Neuron (in vitro differentiated cells): ENCODE data around the gene ZNF341.
"Not testable (repeated sequence)": the region's sequence is repeated elsewhere in the genome, so short reads cannot be mapped to it uniquely, and the experiment has no call there.

Experiments
- H2AFZ ChIP-seq: one replicate; pipeline ENCODE4 v1.6.1; 2013; ENCODE audit warnings: low read depth, mild to moderate bottlenecking, inconsistent platforms, low read length, moderate library complexity
- H3K27me3 ChIP-seq: one replicate; pipeline ENCODE4 v1.6.1; 2013; ENCODE audit warnings: low read length; ENCODE audit not compliant: insufficient read depth
- H3K36me3 ChIP-seq: one replicate; pipeline ENCODE4 v1.6.1; 2013; ENCODE audit warnings: low read length; ENCODE audit not compliant: insufficient read depth
- H3K4me1 ChIP-seq: one replicate; pipeline ENCODE4 v1.6.1; 2013; ENCODE audit warnings: low read length; ENCODE audit not compliant: insufficient read depth
- H3K4me3 ChIP-seq: 2 replicates; pipeline ENCODE4 v1.5.1; 2013; ENCODE audit warnings: mild to moderate bottlenecking, low read length, moderate library complexity
- H3K9me3 ChIP-seq: one replicate; pipeline ENCODE4 v1.6.1; 2013; ENCODE audit warnings: low read length

The ZNF341 gene

GRCh38 chr20:33753143-33753542 is 21.3 kb downstream of the ZNF341 start:
- H3K4me1 ChIP-seq, result peaks cover 13% of the 10 kb centered on the region
- H3K36me3 ChIP-seq, result peaks cover 5% of the 10 kb centered on the region
- no peaks in the 10 kb centered on the region for H3K27me3 ChIP-seq
- peaks cover 4% of the 10 kb centered on the region for H3K9me3 ChIP-seq
- no peak overlapping the region for H3K4me3 ChIP-seq
- H2AFZ ChIP-seq, result no peak overlapping the region

- Histone ChIP-seq H3K4me1 (peaks cover 13% of the 10 kb centered on the region), H2AFZ (no peak overlapping the region), H3K4me3 (no peak overlapping the region), H3K27me3 (no peaks in the 10 kb centered on the region), H3K36me3 (peaks cover 5% of the 10 kb centered on the region), H3K9me3 (peaks cover 7% of the 10 kb centered on the region)
These were observed 22.0 kb downstream of the ZNF341 start for GRCh38 chr20:33753763-33754162.

GRCh38 chr20:33755936-33756490 is 24.2 kb downstream of the ZNF341 start:
- not testable (repeated sequence) for H2AFZ ChIP-seq

GRCh38 chr20:33757046-33757445 is 25.2 kb downstream of the ZNF341 start:
- Histone ChIP-seq H2AFZ (no peak overlapping the region), H3K9me3 (peaks cover 7% of the 10 kb centered on the region), H3K36me3 (peaks cover 5% of the 10 kb centered on the region), H3K27me3 (no peaks in the 10 kb centered on the region), H3K4me3 (no peak overlapping the region), H3K4me1 (peaks cover 13% of the 10 kb centered on the region)

More at GRCh38 chr20:33755936-33756490, 24.2 kb downstream of the ZNF341 start:
- H3K27me3 ChIP-seq, H3K9me3 ChIP-seq, H3K36me3 ChIP-seq, H3K4me3 ChIP-seq: not testable (repeated sequence)
- H3K4me1 ChIP-seq, result peaks cover 13% of the 10 kb centered on the region

- H3K4me1 ChIP-seq, result peaks cover 13% of the 10 kb centered on the region
- H3K4me3 ChIP-seq, result no peak overlapping the region
- peaks cover 5% of the 10 kb centered on the region for H3K36me3 ChIP-seq
- H3K27me3 ChIP-seq, result no peaks in the 10 kb centered on the region
- peaks cover 7% of the 10 kb centered on the region for H3K9me3 ChIP-seq
- H2AFZ ChIP-seq, result no peak overlapping the region
These were observed 25.7 kb downstream of the ZNF341 start for GRCh38 chr20:33757458-33757857.

GRCh38 chr20:33761698-33762250 is 30.0 kb downstream of the ZNF341 start:
- no peak overlapping the region for H3K4me3 ChIP-seq

GRCh38 chr20:33765099-33765498 is 33.3 kb downstream of the ZNF341 start:
- Histone ChIP-seq H3K36me3 (peaks cover 2% of the 10 kb centered on the region), H3K4me3 (no peak overlapping the region), H3K27me3 (no peaks in the 10 kb centered on the region), H3K4me1 (no peaks in the 10 kb centered on the region), H2AFZ (no peak overlapping the region), H3K9me3 (no peaks in the 10 kb centered on the region)

More at GRCh38 chr20:33761698-33762250, 30.0 kb downstream of the ZNF341 start:
- Histone ChIP-seq H3K9me3 (peaks cover 4% of the 10 kb centered on the region), H3K36me3 (no peaks in the 10 kb centered on the region), H3K27me3 (no peaks in the 10 kb centered on the region), H3K4me1 (peaks cover 1% of the 10 kb centered on the region), H2AFZ (no peak overlapping the region)

GRCh38 chr20:33765592-33765991 is 33.8 kb downstream of the ZNF341 start:
- Histone ChIP-seq H3K9me3 (no peaks in the 10 kb centered on the region), H3K36me3 (peaks cover 3% of the 10 kb centered on the region), H3K4me1 (no peaks in the 10 kb centered on the region), H3K4me3 (no peak overlapping the region), H3K27me3 (no peaks in the 10 kb centered on the region), H2AFZ (no peak overlapping the region)

GRCh38 chr20:33766686-33767085 is 34.9 kb downstream of the ZNF341 start:
- no peak overlapping the region for H2AFZ ChIP-seq
- no peaks in the 10 kb centered on the region for H3K9me3 ChIP-seq
- H3K27me3 ChIP-seq, result no peaks in the 10 kb centered on the region
- H3K4me1 ChIP-seq, result no peaks in the 10 kb centered on the region
- H3K4me3 ChIP-seq, result no peak overlapping the region
- peaks cover 3% of the 10 kb centered on the region for H3K36me3 ChIP-seq

- Histone ChIP-seq H3K36me3 (peaks cover 3% of the 10 kb centered on the region), H2AFZ (no peak overlapping the region), H3K9me3 (no peaks in the 10 kb centered on the region), H3K4me1 (no peaks in the 10 kb centered on the region), H3K27me3 (no peaks in the 10 kb centered on the region), H3K4me3 (no peak overlapping the region)
These were observed 36.0 kb downstream of the ZNF341 start for GRCh38 chr20:33767777-33768138.

GRCh38 chr20:33769043-33769442 is 37.2 kb downstream of the ZNF341 start:
- no peaks in the 10 kb centered on the region for H3K9me3 ChIP-seq
- no peaks in the 10 kb centered on the region for H3K4me1 ChIP-seq
- no peak overlapping the region for H2AFZ ChIP-seq
- peaks cover 3% of the 10 kb centered on the region for H3K36me3 ChIP-seq
- no peaks in the 10 kb centered on the region for H3K27me3 ChIP-seq
- H3K4me3 ChIP-seq, result no peak overlapping the region

- no peaks in the 10 kb centered on the region for H3K4me1 ChIP-seq
- H3K27me3 ChIP-seq, result no peaks in the 10 kb centered on the region
- no peak overlapping the region for H2AFZ ChIP-seq
- no peaks in the 10 kb centered on the region for H3K9me3 ChIP-seq
- H3K36me3 ChIP-seq, result peaks cover 3% of the 10 kb centered on the region
- no peak overlapping the region for H3K4me3 ChIP-seq
These were observed 38.2 kb downstream of the ZNF341 start for GRCh38 chr20:33770005-33770404.

GRCh38 chr20:33771938-33772337 is 40.1 kb downstream of the ZNF341 start:
- Histone ChIP-seq H3K36me3 (peaks cover 3% of the 10 kb centered on the region), H3K9me3 (no peaks in the 10 kb centered on the region), H3K4me1 (no peaks in the 10 kb centered on the region), H3K4me3 (no peak overlapping the region), H3K27me3 (no peaks in the 10 kb centered on the region), H2AFZ (no peak overlapping the region)

- peaks cover 3% of the 10 kb centered on the region for H3K36me3 ChIP-seq
- H3K4me3 ChIP-seq, result no peak overlapping the region
- H3K27me3 ChIP-seq, result no peaks in the 10 kb centered on the region
- no peak overlapping the region for H2AFZ ChIP-seq
- H3K9me3 ChIP-seq, result no peaks in the 10 kb centered on the region
- H3K4me1 ChIP-seq, result no peaks in the 10 kb centered on the region
These were observed 40.6 kb downstream of the ZNF341 start for GRCh38 chr20:33772439-33772838.
